ENCODE measurements around the gene TOB2. TPM values are rescaled to one million over a fixed set of nuclear protein-coding genes. Genes with fewer than 3 reads are reported as not detected.
"Not testable (repeated sequence)": the region's sequence is repeated elsewhere in the genome, so short reads cannot be mapped to it uniquely, and the experiment has no call there.

Gene TOB2
- total and polyA plus RNA-seq, 7 experiments from 2014 or later = 8.2 to 37.8 (median 25.0) TPM

- Histone ChIP-seq H3K36me3 (ENCODE audit: control insufficient read depth in 2 of 3, insufficient read depth in 3 of 3, low read length in 3 of 3) (peaks cover 0 to 6% (median 0%) of the 10 kb centered on the region in 3 experiments), H3K4me3 (ENCODE audit: low read length) (peak overlapping the region; percentile 90), H3K4me1 (ENCODE audit: control insufficient read depth in 2 of 2, insufficient read depth in 2 of 2, low read length in 2 of 2) (peaks cover 7% of the 10 kb centered on the region in 2 donors), H3K27ac (ENCODE audit: low read depth, low read length) (peak overlapping the region; percentile 88), H3K27me3 (ENCODE audit: control insufficient read depth in 2 of 2, insufficient read depth in 2 of 2, low read length in 2 of 2) (no peaks in the 10 kb centered on the region), H3K9me3 (ENCODE audit: control insufficient read depth in 2 of 3, low read length in 3 of 3) (no peaks in the 10 kb centered on the region)
- peak overlapping the region; percentile 92 to 98 (median 94) for H3K4me3 Mint-ChIP-seq
- H3K4me1 Mint-ChIP-seq = peaks cover 6 to 36% (median 28%) of the 10 kb centered on the region in 7 donors
- ChIA-PET CTCF (no interaction called here), POLR2A (interaction anchor here (1.1 to 5.2 kb wide), 11 partner anchors 7 to 496 kb away, joined by 3 to 143 read pairs (median 8); partner anchors contain the start of genes ACO2, PHF5A, PMM1 and TEF)
- H3K27ac Mint-ChIP-seq = peak overlapping the region; percentile 92 to 97 (median 95)
- peak; percentile 43 for ATAC-seq
- peaks cover 0 to 8% (median 0%) of the 10 kb centered on the region in 11 donors for H3K9me3 Mint-ChIP-seq
- peak; percentile 44 to 86 (median 68) for DNase-seq
- intact Hi-C loops (cut with micrococcal nuclease) = loop anchor here (1.0 to 10.0 kb wide), 11 partner anchors 41 to 1400 kb away; partner anchors contain the start of genes CENPM (in 1 of the 2), DESI1 (in 1 of the 2), L3MBTL2 (in 1 of the 2) and MRTFA (in 1 of the 2)
- peaks cover 0 to 6% (median 0%) of the 10 kb centered on the region in 5 donors for H3K36me3 Mint-ChIP-seq
- H3K27me3 Mint-ChIP-seq = no peaks in the 10 kb centered on the region
These were observed 2.1 kb downstream of the TOB2 start for GRCh38 chr22:41444360-41445128.

GRCh38 chr22:41442240-41442792 lies 4.3 kb downstream of the TOB2 start:
- intact Hi-C loops (cut with micrococcal nuclease) = loop anchor here (10.0 kb wide), 3 partner anchors 242 to 1398 kb away; partner anchors contain the start of genes CENPM (in 1 of the 2) and SNU13 (in 1 of the 2)
- no peak overlapping the region for H3K27ac ChIP-seq (ENCODE audit: low read depth, low read length)
- H3K4me1 Mint-ChIP-seq = peaks cover 6 to 27% (median 25%) of the 10 kb centered on the region in 7 donors
- ATAC-seq = no peak
- peaks cover 3 to 7% of the 10 kb centered on the region in 2 donors for H3K4me1 ChIP-seq (ENCODE audit: control insufficient read depth in 2 of 2, insufficient read depth in 2 of 2, low read length in 2 of 2)
- POLR2A ChIA-PET = interaction anchor here (0.6 to 1.4 kb wide), 6 partner anchors 20 to 346 kb away, joined by 3 read pairs; no protein-coding TSS in a partner anchor
- no peaks in the 10 kb centered on the region for H3K9me3 ChIP-seq (ENCODE audit: control insufficient read depth in 2 of 3, low read length in 3 of 3)
- no peak overlapping the region for H3K4me3 ChIP-seq (ENCODE audit: low read length)
- no peak for DNase-seq
- CTCF ChIA-PET = no interaction called here
- H3K36me3 Mint-ChIP-seq = peaks cover 0 to 6% (median 0%) of the 10 kb centered on the region in 5 donors
- H3K27me3 ChIP-seq (ENCODE audit: control insufficient read depth in 2 of 2, insufficient read depth in 2 of 2, low read length in 2 of 2) = no peaks in the 10 kb centered on the region
- no peaks in the 10 kb centered on the region for H3K27me3 Mint-ChIP-seq
- peaks cover 0 to 3% (median 0%) of the 10 kb centered on the region in 3 experiments for H3K36me3 ChIP-seq (ENCODE audit: control insufficient read depth in 2 of 3, insufficient read depth in 3 of 3, low read length in 3 of 3)
- peaks cover 0 to 8% (median 0%) of the 10 kb centered on the region in 11 donors for H3K9me3 Mint-ChIP-seq
- peak overlapping the region in 6 of 10 donors; percentile 7 to 98 (median 64) for H3K4me3 Mint-ChIP-seq
- H3K27ac Mint-ChIP-seq = peak overlapping the region in 5 of 9 donors; percentile 14 to 51 (median 45)

DNA sequence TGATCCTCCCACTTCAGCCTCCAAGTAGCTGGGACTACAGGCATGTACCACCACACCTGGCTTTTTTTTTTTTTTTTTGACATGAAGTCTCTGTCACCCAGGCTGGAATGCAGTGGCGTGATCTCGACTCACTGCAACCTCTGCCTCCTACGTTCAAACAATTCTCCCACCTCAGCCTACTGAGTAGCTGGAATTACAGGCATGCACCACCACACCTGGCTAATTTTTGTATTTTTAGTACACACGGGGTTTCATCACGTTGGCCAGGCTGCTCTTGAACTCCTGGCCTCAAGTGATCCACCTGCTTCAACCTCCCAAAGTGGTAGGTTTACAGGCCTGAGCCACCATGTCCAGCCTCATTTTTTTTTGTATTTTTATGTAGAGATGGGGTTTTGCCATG lies 6.1 kb downstream of the TOB2 start:
- H3K4me1 ChIP-seq (ENCODE audit: control insufficient read depth in 2 of 2, insufficient read depth in 2 of 2, low read length in 2 of 2); H3K4me3 ChIP-seq (ENCODE audit: low read length); H3K4me3 Mint-ChIP-seq; H3K9me3 ChIP-seq (ENCODE audit: control insufficient read depth in 2 of 3, low read length in 3 of 3); H3K27me3 Mint-ChIP-seq; CTCF ChIA-PET; H3K27ac Mint-ChIP-seq; H3K27me3 ChIP-seq (ENCODE audit: control insufficient read depth in 2 of 2, insufficient read depth in 2 of 2, low read length in 2 of 2); DNase-seq; H3K9me3 Mint-ChIP-seq; H3K27ac ChIP-seq (ENCODE audit: low read depth, low read length); ATAC-seq: not testable (repeated sequence)
- H3K4me1 Mint-ChIP-seq = peaks cover 2 to 34% (median 25%) of the 10 kb centered on the region in 7 donors
- intact Hi-C loops (cut with micrococcal nuclease) = loop anchor here (10.0 kb wide), 3 partner anchors 244 to 1396 kb away; partner anchors contain the start of genes CENPM (in 1 of the 2) and SNU13 (in 1 of the 2)
- H3K36me3 ChIP-seq (ENCODE audit: control insufficient read depth in 2 of 3, insufficient read depth in 3 of 3, low read length in 3 of 3) = peaks cover 0 to 15% (median 7%) of the 10 kb centered on the region in 3 experiments
- peaks cover 0 to 12% (median 10%) of the 10 kb centered on the region in 5 donors for H3K36me3 Mint-ChIP-seq
- POLR2A ChIA-PET = interaction anchor here (0.6 to 0.7 kb wide), 2 partner anchors 262 to 1609 kb away, joined by 4 to 6 read pairs; no protein-coding TSS in a partner anchor

GRCh38 chr22:41437198-41437597 lies 9.4 kb downstream of the TOB2 start:
- no peak for DNase-seq
- ChIA-PET CTCF (interaction anchor here (1.1 to 1.3 kb wide), 2 partner anchors 25 to 34 kb away, joined by 3 read pairs; no protein-coding TSS in a partner anchor), POLR2A (interaction anchor here (0.6 to 2.2 kb wide), 5 partner anchors 8 to 31 kb away, joined by 3 to 14 read pairs (median 7); partner anchors contain the start of genes ACO2, PHF5A and TOB2)
- H3K27me3 Mint-ChIP-seq = no peaks in the 10 kb centered on the region
- intact Hi-C loops (cut with micrococcal nuclease) = no loop called here
- H3K36me3 Mint-ChIP-seq = peaks cover 0 to 10% (median 6%) of the 10 kb centered on the region in 5 donors
- Histone ChIP-seq H3K4me1 (ENCODE audit: control insufficient read depth in 2 of 2, insufficient read depth in 2 of 2, low read length in 2 of 2) (no peaks in the 10 kb centered on the region), H3K27ac (ENCODE audit: low read depth, low read length) (no peak overlapping the region), H3K9me3 (ENCODE audit: control insufficient read depth in 2 of 3, low read length in 3 of 3) (no peaks in the 10 kb centered on the region), H3K36me3 (ENCODE audit: control insufficient read depth in 2 of 3, insufficient read depth in 3 of 3, low read length in 3 of 3) (peaks cover 0 to 34% (median 12%) of the 10 kb centered on the region in 3 experiments), H3K27me3 (ENCODE audit: control insufficient read depth in 2 of 2, insufficient read depth in 2 of 2, low read length in 2 of 2) (no peaks in the 10 kb centered on the region), H3K4me3 (ENCODE audit: low read length) (no peak overlapping the region)
- peaks cover 0 to 17% (median 11%) of the 10 kb centered on the region in 7 donors for H3K4me1 Mint-ChIP-seq
- no peaks in the 10 kb centered on the region for H3K9me3 Mint-ChIP-seq
- no peak for ATAC-seq
- peak overlapping the region in 2 of 9 donors; percentile 12 to 26 for H3K27ac Mint-ChIP-seq
- H3K4me3 Mint-ChIP-seq = peak overlapping the region in 1 of 10 donors; percentile 3

DNA sequence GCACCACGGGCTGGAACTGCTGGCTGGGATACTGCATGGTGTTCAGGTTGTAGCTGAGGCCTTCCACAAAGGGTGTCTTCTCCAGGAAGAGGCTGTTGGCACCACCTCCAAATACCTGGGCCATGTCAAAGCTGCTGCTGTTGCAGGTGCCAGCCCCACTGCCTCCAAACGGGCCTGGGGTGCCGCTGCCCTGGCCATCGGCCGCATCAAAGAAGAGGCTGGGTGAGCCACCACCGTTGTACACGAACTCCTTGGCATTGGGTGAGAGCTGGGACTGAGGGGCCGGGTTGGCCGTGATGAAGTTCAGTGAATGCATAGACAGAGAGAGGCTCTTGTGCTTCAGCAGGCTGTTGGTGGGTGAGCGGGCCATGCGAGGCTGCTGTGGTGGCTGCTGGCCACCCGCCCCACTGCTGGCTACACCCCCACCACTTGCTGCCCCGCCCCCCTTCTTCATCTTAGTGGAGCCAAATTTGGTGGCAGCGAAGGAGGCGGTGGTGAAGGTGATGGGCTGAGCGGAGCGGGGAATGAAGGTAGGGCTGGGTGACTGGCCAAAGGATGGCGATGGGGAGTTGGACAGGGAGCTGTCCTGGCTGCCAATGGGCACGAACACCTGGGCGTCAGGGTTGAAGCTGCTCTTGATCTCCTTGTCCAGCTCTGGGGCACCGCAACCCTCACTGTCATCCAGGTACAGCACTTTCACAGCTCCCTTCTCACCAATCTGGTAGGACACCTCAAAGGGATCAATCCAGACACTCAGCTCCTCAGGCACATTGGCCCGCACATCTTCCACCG lies 10.1 kb downstream of the TOB2 start:
- Histone ChIP-seq H3K4me3 (ENCODE audit: low read length) (no peak overlapping the region), H3K27ac (ENCODE audit: low read depth, low read length) (no peak overlapping the region), H3K9me3 (ENCODE audit: control insufficient read depth in 2 of 3, low read length in 3 of 3) (no peaks in the 10 kb centered on the region), H3K4me1 (ENCODE audit: control insufficient read depth in 2 of 2, insufficient read depth in 2 of 2, low read length in 2 of 2) (no peaks in the 10 kb centered on the region), H3K27me3 (ENCODE audit: control insufficient read depth in 2 of 2, insufficient read depth in 2 of 2, low read length in 2 of 2) (no peaks in the 10 kb centered on the region), H3K36me3 (ENCODE audit: control insufficient read depth in 2 of 3, insufficient read depth in 3 of 3, low read length in 3 of 3) (peaks cover 0 to 40% (median 12%) of the 10 kb centered on the region in 3 experiments)
- H3K9me3 Mint-ChIP-seq = no peaks in the 10 kb centered on the region
- H3K4me1 Mint-ChIP-seq = peaks cover 0 to 17% (median 10%) of the 10 kb centered on the region in 7 donors
- ATAC-seq (no peak), DNase-seq (no peak)
- ChIA-PET POLR2A (interaction anchor here (1.4 to 2.2 kb wide), 3 partner anchors 10 to 32 kb away, joined by 7 to 14 read pairs (median 10); partner anchors contain the start of genes ACO2, PHF5A and TOB2), CTCF (interaction anchor here (1.1 to 1.3 kb wide), 2 partner anchors 26 to 33 kb away, joined by 3 read pairs; no protein-coding TSS in a partner anchor)
- H3K36me3 Mint-ChIP-seq = peaks cover 1 to 11% (median 9%) of the 10 kb centered on the region in 5 donors
- peak overlapping the region in 4 of 9 donors; percentile 26 to 85 (median 40) for H3K27ac Mint-ChIP-seq
- no peaks in the 10 kb centered on the region for H3K27me3 Mint-ChIP-seq
- intact Hi-C loops (cut with micrococcal nuclease) = no loop called here
- peak overlapping the region in 1 of 10 donors; percentile 3 for H3K4me3 Mint-ChIP-seq
